Neural cell (in vitro differentiated cells): ENCODE measurements around the gene DDT. TPM values are rescaled to one million over a fixed set of nuclear protein-coding genes. Genes with fewer than 3 reads are reported as not detected.

Experiments used
- H2AFZ ChIP-seq: fragments of 200-600, 300-800 bp; sonication (generic), shearing (Covaris generic); 2 replicates; pipeline ENCODE4 v1.6.0; 2014; ENCODE audit warnings: low read depth, mild to moderate bottlenecking, antibody characterized with exemption, low read length, moderate library complexity
- H3F3A ChIP-seq: fragments of 200-600 bp; shearing (Covaris generic); 2 replicates; pipeline ENCODE4 v1.6.1; 2016; ENCODE audit warnings: mild to moderate bottlenecking, moderate library complexity, mixed read lengths, antibody characterized with exemption, low read length; ENCODE audit not compliant: insufficient read depth, poor library complexity, severe bottlenecking
- H3K27ac ChIP-seq: fragments of 200-600, 300-800 bp; sonication (generic), shearing (Covaris generic); 2 replicates; pipeline ENCODE4 v1.5.1; 2014; ENCODE audit warnings: mild to moderate bottlenecking, low read length, moderate library complexity
- H3K27me3 ChIP-seq: fragments of 300-800, 200-600 bp; sonication (generic), shearing (Covaris generic); 2 replicates; pipeline ENCODE4 v1.6.0; 2014; ENCODE audit warnings: mild to moderate bottlenecking, low read depth, low read length, moderate library complexity; ENCODE audit not compliant: insufficient read depth
- H3K36me3 ChIP-seq: fragments of 300-800, 200-600 bp; sonication (generic), shearing (Covaris generic); 2 replicates; pipeline ENCODE4 v1.5.1; 2014; ENCODE audit warnings: mild to moderate bottlenecking, antibody characterized with exemption, low read length, moderate library complexity; ENCODE audit not compliant: insufficient read depth
- H3K4me2 ChIP-seq: fragments of 300-800, 200-600 bp; sonication (generic), shearing (Covaris generic); 2 replicates; pipeline ENCODE4 v1.6.0; 2014; ENCODE audit warnings: mild to moderate bottlenecking, low read length
- H3K4me3 ChIP-seq: fragments of 300-800, 200-600 bp; sonication (generic), shearing (Covaris generic); 2 replicates; pipeline ENCODE4 v1.5.1; 2014; ENCODE audit warnings: mild to moderate bottlenecking, low read length, moderate library complexity
- H3K79me2 ChIP-seq: fragments of 200-600 bp; shearing (Covaris generic); replicated peaks from 2 replicates; pipeline ENCODE4 v1.6.0; 2014; ENCODE audit warnings: mild to moderate bottlenecking, low read length, moderate library complexity; ENCODE audit not compliant: insufficient read depth
- H3K9ac ChIP-seq: fragments of 300-800, 200-600 bp; sonication (generic), shearing (Covaris generic); 2 replicates; pipeline ENCODE4 v1.6.1; 2016; ENCODE audit warnings: mild to moderate bottlenecking, low read length, mixed read lengths
- H3K9me2 ChIP-seq: fragments of 200-600 bp; shearing (Covaris generic); 2 replicates; pipeline ENCODE4 v1.6.1; 2016; ENCODE audit warnings: mild to moderate bottlenecking, low read length, mixed read lengths; ENCODE audit not compliant: insufficient read depth
- H3K9me3 ChIP-seq: fragments of 200-600, 300-800 bp; sonication (generic), shearing (Covaris generic); 2 replicates; pipeline ENCODE4 v1.6.1; 2016; ENCODE audit warnings: mild to moderate bottlenecking, mixed run types, low read length, moderate library complexity, mixed read lengths
- H4K20me1 ChIP-seq: fragments of 200-600 bp; shearing (Covaris generic); 2 replicates; pipeline ENCODE4 v1.6.1; 2016; ENCODE audit warnings: mild to moderate bottlenecking, mixed run types; ENCODE audit not compliant: insufficient read depth
- CTCF ChIP-seq: fragments of 450-650 bp; IDR thresholded peaks from 2 replicates; pipeline ENCODE4 v1.5.1; 2014; ENCODE audit warnings: antibody characterized with exemption, mild to moderate bottlenecking, moderate library complexity; ENCODE audit not compliant: poor library complexity, severe bottlenecking
- EP300 ChIP-seq: fragments of 450-650 bp; conservative IDR thresholded peaks from 2 replicates; pipeline ENCODE4 v1.6.1; 2014; ENCODE audit warnings: antibody characterized with exemption, mild to moderate bottlenecking, moderate library complexity; ENCODE audit not compliant: poor library complexity, severe bottlenecking
- EZH2 ChIP-seq: fragments of 200-600, 300-800 bp; shearing (Covaris generic), sonication (generic); IDR thresholded peaks from 2 replicates; pipeline ENCODE4 v1.6.1; 2014; ENCODE audit warnings: antibody characterized with exemption, low read length, borderline replicate concordance, mild to moderate bottlenecking; ENCODE audit not compliant: insufficient read depth, poor library complexity, severe bottlenecking
- MXI1 ChIP-seq: fragments of 450-650 bp; conservative IDR thresholded peaks from 2 replicates; pipeline ENCODE4 v1.6.1; 2014; ENCODE audit warnings: antibody characterized with exemption, mild to moderate bottlenecking; ENCODE audit not compliant: poor library complexity, severe bottlenecking
- POLR2AphosphoS5 ChIP-seq: IDR thresholded peaks from 2 replicates; pipeline ENCODE4 v1.6.1; 2012
- RAD21 ChIP-seq: fragments of 450-650 bp; conservative IDR thresholded peaks from 2 replicates; pipeline ENCODE4 v1.6.1; 2014; ENCODE audit warnings: antibody characterized with exemption, mild to moderate bottlenecking, moderate library complexity
- REST ChIP-seq: IDR thresholded peaks from 2 replicates; pipeline ENCODE4 v1.6.1; 2012; ENCODE audit warnings: borderline replicate concordance
- SMC3 ChIP-seq: fragments of 450-650 bp; conservative IDR thresholded peaks from 2 replicates; pipeline ENCODE4 v1.6.1; 2014; ENCODE audit warnings: antibody characterized with exemption, mild to moderate bottlenecking, moderate library complexity; ENCODE audit not compliant: poor library complexity
- TAF1 ChIP-seq: IDR thresholded peaks from 2 replicates; pipeline ENCODE4 v1.6.1; 2012; ENCODE audit warnings: low read depth
- polyA plus RNA-seq: library from polyadenylated mRNA; depleted of rRNA; stranded (reverse); fragments of >200 nt; gene quantifications from 2 replicates; pipeline ENCODE4 v1.2.3, GENCODE V29; 2014

DDT gene
- polyA plus RNA-seq, 1 donor from 2014 or later = 122 TPM

- H2AFZ ChIP-seq = no peak overlapping the region
- no peaks in the 10 kb centered on the region for H4K20me1 ChIP-seq
- peaks cover 30% of the 10 kb centered on the region for H3K79me2 ChIP-seq
- no peak overlapping the region for H3K27ac ChIP-seq
- no peaks in the 10 kb centered on the region for H3K9me2 ChIP-seq
- H3K4me3 ChIP-seq = no peak overlapping the region
- H3K9ac ChIP-seq = no peak overlapping the region
- H3K4me2 ChIP-seq = no peak overlapping the region
- H3K27me3 ChIP-seq = no peaks in the 10 kb centered on the region
- no peaks in the 10 kb centered on the region for H3F3A ChIP-seq
- TF ChIP-seq REST (no peak), RAD21 (no peak), POLR2AphosphoS5 (no peak), CTCF (no peak), TAF1 (no peak), EP300 (no peak)
- H3K36me3 ChIP-seq = no peaks in the 10 kb centered on the region
- no peaks in the 10 kb centered on the region for H3K9me3 ChIP-seq
Measured at GRCh38 chr22:24009227-24010017, 35.2 kb upstream of the DDT start.

- no peak overlapping the region for H3K4me3 ChIP-seq
- no peaks in the 10 kb centered on the region for H3K36me3 ChIP-seq
- H3K4me2 ChIP-seq = no peak overlapping the region
- no peaks in the 10 kb centered on the region for H3K9me3 ChIP-seq
- no peak overlapping the region for H2AFZ ChIP-seq
- no peaks in the 10 kb centered on the region for H3K27me3 ChIP-seq
- TF ChIP-seq SMC3 = no peak
- no peak for TF ChIP-seq CTCF
- no peak for TF ChIP-seq EP300
- no peak for TF ChIP-seq EZH2
- TF ChIP-seq POLR2AphosphoS5 = no peak
- TF ChIP-seq RAD21 = no peak
- no peak for TF ChIP-seq MXI1
- no peak for TF ChIP-seq TAF1
- TF ChIP-seq REST = no peak
- H3K79me2 ChIP-seq = peaks cover 22% of the 10 kb centered on the region
- no peaks in the 10 kb centered on the region for H3F3A ChIP-seq
- H3K27ac ChIP-seq = no peak overlapping the region
- no peaks in the 10 kb centered on the region for H4K20me1 ChIP-seq
- no peaks in the 10 kb centered on the region for H3K9me2 ChIP-seq
- no peak overlapping the region for H3K9ac ChIP-seq
Measured at GRCh38 chr22:24008381-24009226, 34.4 kb upstream of the DDT start.
